Measurements from ENCODE around the gene KCNJ10.

KCNJ10 gene

GRCh38 chr1:160082926-160083325 lies 13.0 kb upstream of the KCNJ10 start:
- Histone ChIP-seq H3F3A (ENCODE audit: low read depth) (no peaks in the 10 kb centered on the region), H4K20me1 (ENCODE audit: insufficient read depth, low read length, poor library complexity, severe bottlenecking) (no peaks in the 10 kb centered on the region), H3K4me1 (ENCODE audit: insufficient read depth, low read length, poor library complexity, severe bottlenecking) (no peaks in the 10 kb centered on the region), H2AFZ (ENCODE audit: low read length) (no peak overlapping the region), H3K4me2 (ENCODE audit: low read depth, low read length, poor library complexity, severe bottlenecking) (no peak overlapping the region), H3K27me3 (ENCODE audit: insufficient read depth, low read length, poor library complexity, severe bottlenecking) (no peaks in the 10 kb centered on the region), H3K79me2 (ENCODE audit: insufficient read depth, low read length) (no peaks in the 10 kb centered on the region), H3K9me2 (replicated peaks; ENCODE audit: low read depth, low read length) (no peaks in the 10 kb centered on the region), H3K9me3 (ENCODE audit: insufficient read depth, low read depth, low read length) (no peaks in the 10 kb centered on the region), H3K9ac (ENCODE audit: low read depth, low read length, poor library complexity, severe bottlenecking) (no peak overlapping the region), H3K4me3 (ENCODE audit: low read length, poor library complexity, severe bottlenecking) (no peak overlapping the region), H3K36me3 (ENCODE audit: insufficient read depth, low read length) (no peaks in the 10 kb centered on the region)
- TF ChIP-seq CTCF (conservative IDR thresholded peaks at IDR 0.05; ENCODE audit: low read length) (no peak), EZH2phosphoT487 (IDR thresholded peaks at IDR 0.05; ENCODE audit: borderline replicate concordance) (no peak)

GRCh38 chr1:160082487-160082886 lies 12.5 kb upstream of the KCNJ10 start:
- H4K20me1 ChIP-seq (ENCODE audit: insufficient read depth, low read length, poor library complexity, severe bottlenecking) = no peaks in the 10 kb centered on the region
- no peaks in the 10 kb centered on the region for H3K27me3 ChIP-seq (ENCODE audit: insufficient read depth, low read length, poor library complexity, severe bottlenecking)
- H3K36me3 ChIP-seq (ENCODE audit: insufficient read depth, low read length) = no peaks in the 10 kb centered on the region
- H3F3A ChIP-seq (ENCODE audit: low read depth) = no peaks in the 10 kb centered on the region
- no peaks in the 10 kb centered on the region for H3K79me2 ChIP-seq (ENCODE audit: insufficient read depth, low read length)
- no peaks in the 10 kb centered on the region for H3K9me3 ChIP-seq (ENCODE audit: insufficient read depth, low read depth, low read length)
- H3K9ac ChIP-seq (ENCODE audit: low read depth, low read length, poor library complexity, severe bottlenecking) = no peak overlapping the region
- H3K9me2 ChIP-seq (replicated peaks; ENCODE audit: low read depth, low read length) = no peaks in the 10 kb centered on the region
- no peaks in the 10 kb centered on the region for H3K4me1 ChIP-seq (ENCODE audit: insufficient read depth, low read length, poor library complexity, severe bottlenecking)
- no peak overlapping the region for H3K4me3 ChIP-seq (ENCODE audit: low read length, poor library complexity, severe bottlenecking)
- TF ChIP-seq CTCF (conservative IDR thresholded peaks at IDR 0.05; ENCODE audit: low read length) = no peak
- no peak for TF ChIP-seq EZH2phosphoT487 (IDR thresholded peaks at IDR 0.05; ENCODE audit: borderline replicate concordance)
- H3K4me2 ChIP-seq (ENCODE audit: low read depth, low read length, poor library complexity, severe bottlenecking) = no peak overlapping the region
- H2AFZ ChIP-seq (ENCODE audit: low read length) = no peak overlapping the region

GRCh38 chr1:160081261-160081936 lies 11.4 kb upstream of the KCNJ10 start, which contains the start of gene KCNJ9:
TSS of gene KCNJ9 (plus strand) at chr1:160081538. CDS start at chr1:160084031, 2,493 bp downstream.
- no peaks in the 10 kb centered on the region for H4K20me1 ChIP-seq (ENCODE audit: insufficient read depth, low read length, poor library complexity, severe bottlenecking)
- no peak within 1 kb of the TSS for H3K4me2 ChIP-seq (ENCODE audit: low read depth, low read length, poor library complexity, severe bottlenecking)
- no peaks in the 10 kb centered on the region for H3K9me2 ChIP-seq (replicated peaks; ENCODE audit: low read depth, low read length)
- H3K36me3 ChIP-seq (ENCODE audit: insufficient read depth, low read length) = no peaks in the 10 kb centered on the region
- no peak within 1 kb of the TSS for H3K9ac ChIP-seq (ENCODE audit: low read depth, low read length, poor library complexity, severe bottlenecking)
- no peaks in the 10 kb centered on the region for H3K4me1 ChIP-seq (ENCODE audit: insufficient read depth, low read length, poor library complexity, severe bottlenecking)
- H3F3A ChIP-seq (ENCODE audit: low read depth) = no peaks in the 10 kb centered on the region
- no peaks in the 10 kb centered on the region for H3K79me2 ChIP-seq (ENCODE audit: insufficient read depth, low read length)
- TF ChIP-seq CTCF (conservative IDR thresholded peaks at IDR 0.05; ENCODE audit: low read length) (no peak), EZH2phosphoT487 (IDR thresholded peaks at IDR 0.05; ENCODE audit: borderline replicate concordance) (no peak)
- no peaks in the 10 kb centered on the region for H3K27me3 ChIP-seq (ENCODE audit: insufficient read depth, low read length, poor library complexity, severe bottlenecking)
- no peaks in the 10 kb centered on the region for H3K9me3 ChIP-seq (ENCODE audit: insufficient read depth, low read depth, low read length)
- no peak within 1 kb of the TSS for H2AFZ ChIP-seq (ENCODE audit: low read length)
- no peak within 1 kb of the TSS for H3K4me3 ChIP-seq (ENCODE audit: low read length, poor library complexity, severe bottlenecking)
